ENCODE results near the gene P2RY2. TPM values are rescaled to one million over a fixed set of nuclear protein-coding genes. Genes with fewer than 3 reads are reported as not detected.

P2RY2 gene
- total RNA-seq, 2 donors from 2014 or later = 2.0 to 2.1 TPM

- WGBS, 2 donors = 66 to 76% methylated on average over 5 to 8 of the region's 8 CpGs
- H3K36me3 ChIP-seq (replicated peaks in 1 of 2; ENCODE audit: insufficient read depth in 1 of 2, low read depth in 2 of 2) = no peaks in the 10 kb centered on the region
- ATAC-seq = no peak
- intact Hi-C loops (cut with DNase I) = no loop called here
- H3K9me3 ChIP-seq = no peaks in the 10 kb centered on the region
- no peaks in the 10 kb centered on the region for H3K27me3 ChIP-seq
- H3K4me1 ChIP-seq = no peaks in the 10 kb centered on the region
- TF ChIP-seq CTCF (IDR thresholded peaks at IDR 0.05) (no peak), POLR2A (IDR thresholded peaks at IDR 0.05) (no peak)
- peak in 1 of 4 donors; percentile 77 for DNase-seq
- H3K4me3 ChIP-seq = no peak overlapping the region
- no peak overlapping the region for H3K27ac ChIP-seq
Measured at GRCh38 chr11:73204711-73205121, 13.4 kb upstream of the P2RY2 start.

- 64 to 69% methylated on average over 5 of the region's 5 CpGs for WGBS, 2 donors
Measured at GRCh38 chr11:73205661-73206343, 12.3 kb upstream of the P2RY2 start.

GRCh38 chr11:73206801-73207200, 11.3 kb upstream of the P2RY2 start:
- no peak for ATAC-seq
- intact Hi-C loops (cut with DNase I) = no loop called here
- no peak overlapping the region for H3K27ac ChIP-seq
- TF ChIP-seq CTCF (IDR thresholded peaks at IDR 0.05) (no peak), POLR2A (IDR thresholded peaks at IDR 0.05) (no peak)
- H3K27me3 ChIP-seq = no peaks in the 10 kb centered on the region
- no peaks in the 10 kb centered on the region for H3K4me1 ChIP-seq
- 63 to 67% methylated on average over 2 of the region's 2 CpGs for WGBS, 2 donors
- no peak for DNase-seq
- no peak overlapping the region for H3K4me3 ChIP-seq
- no peaks in the 10 kb centered on the region for H3K9me3 ChIP-seq
- H3K36me3 ChIP-seq (replicated peaks in 1 of 2; ENCODE audit: insufficient read depth in 1 of 2, low read depth in 2 of 2) = no peaks in the 10 kb centered on the region

More at GRCh38 chr11:73205661-73206343, 12.3 kb upstream of the P2RY2 start:
- no peak for DNase-seq
- H3K4me1 ChIP-seq = no peaks in the 10 kb centered on the region
- H3K27ac ChIP-seq = no peak overlapping the region
- H3K9me3 ChIP-seq = no peaks in the 10 kb centered on the region
- no peaks in the 10 kb centered on the region for H3K27me3 ChIP-seq
- TF ChIP-seq POLR2A (IDR thresholded peaks at IDR 0.05) = no peak
- no peak for TF ChIP-seq CTCF (IDR thresholded peaks at IDR 0.05)
- no peaks in the 10 kb centered on the region for H3K36me3 ChIP-seq (replicated peaks in 1 of 2; ENCODE audit: insufficient read depth in 1 of 2, low read depth in 2 of 2)
- no peak for ATAC-seq
- no peak overlapping the region for H3K4me3 ChIP-seq
- intact Hi-C loops (cut with DNase I) = no loop called here

GRCh38 chr11:73209892-73210291, 8.2 kb upstream of the P2RY2 start:
- 93 to 95% methylated on average over 2 of the region's 2 CpGs for WGBS, 2 donors
- TF ChIP-seq CTCF (IDR thresholded peaks at IDR 0.05) = no peak
- no peak for TF ChIP-seq POLR2A (IDR thresholded peaks at IDR 0.05)
- H3K27ac ChIP-seq = no peak overlapping the region
- DNase-seq = no peak
- no peak for ATAC-seq
- intact Hi-C loops (cut with DNase I) = no loop called here
- H3K36me3 ChIP-seq (replicated peaks in 1 of 2; ENCODE audit: insufficient read depth in 1 of 2, low read depth in 2 of 2) = no peaks in the 10 kb centered on the region
- H3K9me3 ChIP-seq = no peaks in the 10 kb centered on the region
- H3K27me3 ChIP-seq = no peaks in the 10 kb centered on the region
- no peak overlapping the region for H3K4me3 ChIP-seq
- H3K4me1 ChIP-seq = no peaks in the 10 kb centered on the region
